WTC11 (cell line): ENCODE results near the gene ZBTB44. TPM values are rescaled to one million over a fixed set of nuclear protein-coding genes. Genes with fewer than 3 reads are reported as not detected.
"Not testable (repeated sequence)": the region's sequence is repeated elsewhere in the genome, so short reads cannot be mapped to it uniquely, and the experiment has no call there.

Source experiments
- ATAC-seq: fragments of 200-7000 bp; cut with Tn5 transposase; 2 replicates; pipeline ENCODE4 v1.10.0; 2021; ENCODE audit warnings: mild to moderate bottlenecking, moderate library complexity
- CTCF ChIA-PET: fragments of 300-600 bp; sonication (Branson Sonifier 250); formaldehyde crosslinking; loops from one replicate; lab custom pipeline; 2021; ENCODE audit warnings: antibody characterized with exemption; lab: Charles Lee
- POLR2A ChIA-PET: fragments of 350-600 bp; sonication (Branson Sonifier 250); formaldehyde crosslinking; loops from one replicate; lab custom pipeline; 2021; ENCODE audit warnings: antibody characterized with exemption; lab: Charles Lee
- DNase-seq: peaks from one replicate; pipeline ENCODE4 v3.0.0; 2021; ENCODE audit warnings: low spot score
- H3K27ac Mint-ChIP-seq: 2 replicates; pipeline ENCODE4 v1.8.0; 2021; ENCODE audit warnings: mixed read lengths
- H3K27me3 Mint-ChIP-seq: 2 replicates; pipeline ENCODE4 v1.8.0; 2021; ENCODE audit warnings: low read depth, mild to moderate bottlenecking, moderate library complexity, mixed read lengths
- H3K36me3 Mint-ChIP-seq: 2 replicates; pipeline ENCODE4 v1.8.0; 2021; ENCODE audit warnings: mixed read lengths
- H3K4me1 Mint-ChIP-seq: 2 replicates; pipeline ENCODE4 v1.8.0; 2022; ENCODE audit warnings: mixed read lengths
- H3K4me3 Mint-ChIP-seq: 2 replicates; pipeline ENCODE4 v1.8.0; 2021; ENCODE audit warnings: mild to moderate bottlenecking, moderate library complexity, mixed read lengths
- H3K9me3 Mint-ChIP-seq: 2 replicates; pipeline ENCODE4 v1.8.0; 2021; ENCODE audit warnings: mixed read lengths
- CREB1 ChIP-seq: sonication (generic); formaldehyde crosslinking; IDR thresholded peaks from 2 replicates; pipeline ENCODE4 v1.8.0; 2023; ENCODE audit warnings: mild to moderate bottlenecking, missing genetic modification reagents
- EMX1 ChIP-seq: fragments of 250-450 bp; sonication (Bioruptor Pico); IDR thresholded peaks from 2 replicates; pipeline ENCODE4 v1.8.0; 2021; ENCODE audit warnings: mild to moderate bottlenecking
- ETV6 ChIP-seq: sonication (generic); formaldehyde crosslinking; IDR thresholded peaks from 2 replicates; pipeline ENCODE4 v1.8.1; 2022; ENCODE audit warnings: mild to moderate bottlenecking, missing genetic modification reagents
- FOXP1 ChIP-seq: sonication (generic); formaldehyde crosslinking; IDR thresholded peaks from 2 replicates; pipeline ENCODE4 v1.8.0; 2022; ENCODE audit warnings: missing genetic modification reagents, mild to moderate bottlenecking, moderate library complexity, borderline replicate concordance
- HMGXB4 ChIP-seq: sonication (generic); formaldehyde crosslinking; IDR thresholded peaks from 2 replicates; pipeline ENCODE4 v1.8.1; 2023; ENCODE audit warnings: mild to moderate bottlenecking, moderate library complexity, missing genetic modification reagents
- KAT7 ChIP-seq: sonication (generic); formaldehyde crosslinking; IDR thresholded peaks from 2 replicates; pipeline ENCODE4 v1.8.1; 2023; ENCODE audit warnings: missing genetic modification reagents, mild to moderate bottlenecking, borderline replicate concordance
- MXD4 ChIP-seq: fragments of 250-450 bp; sonication (Bioruptor Pico); IDR thresholded peaks from 2 replicates; pipeline ENCODE4 v1.8.0; 2021; ENCODE audit warnings: mild to moderate bottlenecking, moderate library complexity, borderline replicate concordance
- MYBL2 ChIP-seq: sonication (generic); formaldehyde crosslinking; IDR thresholded peaks from 2 replicates; pipeline ENCODE4 v1.8.1; 2023; ENCODE audit warnings: mild to moderate bottlenecking, moderate library complexity, missing genetic modification reagents
- NR3C1 ChIP-seq: sonication (generic); formaldehyde crosslinking; conservative IDR thresholded peaks from 2 replicates; pipeline ENCODE4 v1.8.1; 2023; ENCODE audit warnings: low read depth, mild to moderate bottlenecking, missing genetic modification reagents
- PRRX2 ChIP-seq: fragments of 250-450 bp; sonication (Bioruptor Pico); IDR thresholded peaks from 2 replicates; pipeline ENCODE4 v1.8.0; 2021; ENCODE audit warnings: mild to moderate bottlenecking
- SMAD3 ChIP-seq: sonication (generic); formaldehyde crosslinking; IDR thresholded peaks from 2 replicates; pipeline ENCODE4 v1.8.0; 2022; ENCODE audit warnings: missing genetic modification reagents, mild to moderate bottlenecking, borderline replicate concordance
- SOX15 ChIP-seq: fragments of 250-450 bp; sonication (Bioruptor Pico); IDR thresholded peaks from 2 replicates; pipeline ENCODE4 v1.9.0; 2021; ENCODE audit warnings: mild to moderate bottlenecking
- TEAD4 ChIP-seq: sonication (generic); formaldehyde crosslinking; IDR thresholded peaks from 2 replicates; pipeline ENCODE4 v1.8.0; 2022; ENCODE audit warnings: mild to moderate bottlenecking, missing genetic modification reagents
- TP53 ChIP-seq: sonication (generic); formaldehyde crosslinking; IDR thresholded peaks from 2 replicates; pipeline ENCODE4 v1.8.1; 2023; ENCODE audit warnings: mild to moderate bottlenecking, missing genetic modification reagents
- ZBTB43 ChIP-seq: sonication (generic); formaldehyde crosslinking; IDR thresholded peaks from 2 replicates; pipeline ENCODE4 v1.8.1; 2023; ENCODE audit warnings: mild to moderate bottlenecking, missing genetic modification reagents
- ZNF121 ChIP-seq: sonication (generic); formaldehyde crosslinking; IDR thresholded peaks from 2 replicates; pipeline ENCODE4 v1.8.0; 2023; ENCODE audit warnings: missing genetic modification reagents
- total RNA-seq: library from RNA; stranded (reverse); gene quantifications from 3 replicates; pipeline ENCODE4 v1.2.3, GENCODE V29; 2021
- TF ChIP-seq, protein P1 (sequence below): sonication (generic); formaldehyde crosslinking; IDR thresholded peaks from 2 replicates; pipeline ENCODE4 v1.8.1; 2022; ENCODE audit warnings: missing genetic modification reagents, borderline replicate concordance
- TF ChIP-seq, protein P2 (sequence below): fragments of 250-450 bp; sonication (Bioruptor Pico); IDR thresholded peaks from 2 replicates; pipeline ENCODE4 v1.8.0; 2021; ENCODE audit warnings: mild to moderate bottlenecking
- TF ChIP-seq, protein P3 (sequence below): sonication (generic); formaldehyde crosslinking; IDR thresholded peaks from 2 replicates; pipeline ENCODE4 v1.8.0; 2022; ENCODE audit warnings: missing genetic modification reagents
- TF ChIP-seq, protein P4 (sequence below): fragments of 200-600 bp; IDR thresholded peaks from 2 replicates; pipeline ENCODE4 v1.8.0; 2022; ENCODE audit warnings: antibody characterized with exemption

ZBTB44 gene
- total RNA-seq, 1 experiment from 2014 or later, result 107 TPM

DNA sequence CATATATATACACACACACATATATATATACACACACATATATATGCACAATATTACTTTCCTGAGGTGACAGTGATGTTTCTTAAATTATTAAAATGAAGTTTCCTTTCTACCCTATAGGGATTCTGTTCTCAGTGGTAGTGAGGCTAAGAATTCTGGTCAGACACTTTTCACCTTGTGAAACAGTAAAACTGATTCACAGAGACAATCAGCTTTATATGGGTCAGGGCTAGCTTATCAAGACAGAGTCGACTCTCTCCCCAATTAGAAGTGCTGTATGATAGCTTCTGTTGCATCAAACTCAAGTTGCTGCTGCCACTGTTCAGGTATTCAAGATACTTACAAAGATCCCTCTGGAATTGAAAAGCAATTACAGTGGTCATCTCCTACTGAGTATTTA is 68.4 kb downstream of the ZBTB44 start:
- Mint-ChIP-seq H3K9me3 (no peaks in the 10 kb centered on the region), H3K4me1 (peaks cover 33% of the 10 kb centered on the region), H3K4me3 (no peak overlapping the region), H3K36me3 (peaks cover 5% of the 10 kb centered on the region), H3K27me3 (no peaks in the 10 kb centered on the region), H3K27ac (no peak overlapping the region)
- ATAC-seq (no peak), DNase-seq (no peak)
- TF ChIP-seq EMX1 (CRISPR knock-in tag), result no peak
- no peak for TF ChIP-seq MXD4 (CRISPR knock-in tag)
- TF ChIP-seq MYBL2 (CRISPR knock-in tag), result no peak
- no peak for TF ChIP-seq SMAD3 (CRISPR knock-in tag)
- TF ChIP-seq, protein P1, sequence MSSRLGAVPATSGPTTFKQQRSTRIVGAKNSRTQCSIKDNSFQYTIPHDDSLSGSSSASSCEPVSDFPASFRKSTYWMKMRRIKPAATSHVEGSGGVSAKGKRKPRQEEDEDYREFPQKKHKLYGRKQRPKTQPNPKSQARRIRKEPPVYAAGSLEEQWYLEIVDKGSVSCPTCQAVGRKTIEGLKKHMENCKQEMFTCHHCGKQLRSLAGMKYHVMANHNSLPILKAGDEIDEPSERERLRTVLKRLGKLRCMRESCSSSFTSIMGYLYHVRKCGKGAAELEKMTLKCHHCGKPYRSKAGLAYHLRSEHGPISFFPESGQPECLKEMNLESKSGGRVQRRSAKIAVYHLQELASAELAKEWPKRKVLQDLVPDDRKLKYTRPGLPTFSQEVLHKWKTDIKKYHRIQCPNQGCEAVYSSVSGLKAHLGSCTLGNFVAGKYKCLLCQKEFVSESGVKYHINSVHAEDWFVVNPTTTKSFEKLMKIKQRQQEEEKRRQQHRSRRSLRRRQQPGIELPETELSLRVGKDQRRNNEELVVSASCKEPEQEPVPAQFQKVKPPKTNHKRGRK, result no peak
- TF ChIP-seq KAT7, result no peak
- TF ChIP-seq TP53 (CRISPR knock-in tag), result no peak
- no peak for TF ChIP-seq HMGXB4 (CRISPR knock-in tag)
- TF ChIP-seq PRRX2 (CRISPR knock-in tag), result no peak
- no peak for TF ChIP-seq ETV6
- TF ChIP-seq FOXP1, result no peak
- TF ChIP-seq ZBTB43, result no peak
- TF ChIP-seq TEAD4, result no peak
- TF ChIP-seq NR3C1 (CRISPR knock-in tag), result no peak
- no peak for TF ChIP-seq SOX15
- TF ChIP-seq, protein P2, sequence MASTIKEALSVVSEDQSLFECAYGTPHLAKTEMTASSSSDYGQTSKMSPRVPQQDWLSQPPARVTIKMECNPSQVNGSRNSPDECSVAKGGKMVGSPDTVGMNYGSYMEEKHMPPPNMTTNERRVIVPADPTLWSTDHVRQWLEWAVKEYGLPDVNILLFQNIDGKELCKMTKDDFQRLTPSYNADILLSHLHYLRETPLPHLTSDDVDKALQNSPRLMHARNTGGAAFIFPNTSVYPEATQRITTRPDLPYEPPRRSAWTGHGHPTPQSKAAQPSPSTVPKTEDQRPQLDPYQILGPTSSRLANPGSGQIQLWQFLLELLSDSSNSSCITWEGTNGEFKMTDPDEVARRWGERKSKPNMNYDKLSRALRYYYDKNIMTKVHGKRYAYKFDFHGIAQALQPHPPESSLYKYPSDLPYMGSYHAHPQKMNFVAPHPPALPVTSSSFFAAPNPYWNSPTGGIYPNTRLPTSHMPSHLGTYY, result no peak
- no peak for TF ChIP-seq CREB1 (CRISPR knock-in tag)
- ChIA-PET POLR2A (no interaction called here), CTCF (no interaction called here)

- H3K9me3 Mint-ChIP-seq, H3K4me3 Mint-ChIP-seq, H3K27me3 Mint-ChIP-seq, DNase-seq, ATAC-seq, POLR2A ChIA-PET, CTCF ChIA-PET, H3K36me3 Mint-ChIP-seq: not testable (repeated sequence)
- Mint-ChIP-seq H3K27ac (peak overlapping the region; percentile 58), H3K4me1 (peaks cover 24% of the 10 kb centered on the region)
These were observed 69.3 kb downstream of the ZBTB44 start for GRCh38 chr11:130245375-130245774.

DNA sequence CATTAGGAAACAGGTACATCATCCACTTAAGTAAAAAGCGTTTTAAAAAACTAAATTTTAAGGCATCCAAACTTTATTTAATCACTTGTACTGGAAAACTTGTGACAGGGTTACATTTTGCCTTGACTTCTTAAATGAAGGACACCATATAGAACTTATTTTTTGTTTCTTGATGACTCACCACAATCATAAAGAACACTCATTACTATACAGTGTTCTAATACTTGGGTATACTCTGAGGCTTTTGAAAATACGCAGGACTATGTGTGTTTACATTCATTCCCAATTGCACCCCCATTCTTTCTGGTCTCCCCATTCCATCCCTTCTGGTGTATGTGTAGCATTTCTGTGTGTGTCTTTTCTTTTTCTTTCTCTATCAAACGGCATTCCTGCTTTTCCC is 69.9 kb downstream of the ZBTB44 start:
- no peak for ATAC-seq
- DNase-seq, result no peak
- Mint-ChIP-seq H3K36me3 (peaks cover 3% of the 10 kb centered on the region), H3K4me3 (no peak overlapping the region), H3K27ac (peak overlapping the region; percentile 58; the same call in 1 of the 2 replicates), H3K27me3 (no peaks in the 10 kb centered on the region), H3K9me3 (no peaks in the 10 kb centered on the region), H3K4me1 (peaks cover 23% of the 10 kb centered on the region)
- CTCF ChIA-PET, result no interaction called here
- POLR2A ChIA-PET, result no interaction called here
- TF ChIP-seq, protein P3, sequence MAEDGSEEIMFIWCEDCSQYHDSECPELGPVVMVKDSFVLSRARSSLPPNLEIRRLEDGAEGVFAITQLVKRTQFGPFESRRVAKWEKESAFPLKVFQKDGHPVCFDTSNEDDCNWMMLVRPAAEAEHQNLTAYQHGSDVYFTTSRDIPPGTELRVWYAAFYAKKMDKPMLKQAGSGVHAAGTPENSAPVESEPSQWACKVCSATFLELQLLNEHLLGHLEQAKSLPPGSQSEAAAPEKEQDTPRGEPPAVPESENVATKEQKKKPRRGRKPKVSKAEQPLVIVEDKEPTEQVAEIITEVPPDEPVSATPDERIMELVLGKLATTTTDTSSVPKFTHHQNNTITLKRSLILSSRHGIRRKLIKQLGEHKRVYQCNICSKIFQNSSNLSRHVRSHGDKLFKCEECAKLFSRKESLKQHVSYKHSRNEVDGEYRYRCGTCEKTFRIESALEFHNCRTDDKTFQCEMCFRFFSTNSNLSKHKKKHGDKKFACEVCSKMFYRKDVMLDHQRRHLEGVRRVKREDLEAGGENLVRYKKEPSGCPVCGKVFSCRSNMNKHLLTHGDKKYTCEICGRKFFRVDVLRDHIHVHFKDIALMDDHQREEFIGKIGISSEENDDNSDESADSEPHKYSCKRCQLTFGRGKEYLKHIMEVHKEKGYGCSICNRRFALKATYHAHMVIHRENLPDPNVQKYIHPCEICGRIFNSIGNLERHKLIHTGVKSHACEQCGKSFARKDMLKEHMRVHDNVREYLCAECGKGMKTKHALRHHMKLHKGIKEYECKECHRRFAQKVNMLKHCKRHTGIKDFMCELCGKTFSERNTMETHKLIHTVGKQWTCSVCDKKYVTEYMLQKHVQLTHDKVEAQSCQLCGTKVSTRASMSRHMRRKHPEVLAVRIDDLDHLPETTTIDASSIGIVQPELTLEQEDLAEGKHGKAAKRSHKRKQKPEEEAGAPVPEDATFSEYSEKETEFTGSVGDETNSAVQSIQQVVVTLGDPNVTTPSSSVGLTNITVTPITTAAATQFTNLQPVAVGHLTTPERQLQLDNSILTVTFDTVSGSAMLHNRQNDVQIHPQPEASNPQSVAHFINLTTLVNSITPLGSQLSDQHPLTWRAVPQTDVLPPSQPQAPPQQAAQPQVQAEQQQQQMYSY, result no peak
- no peak for TF ChIP-seq ZNF121 (CRISPR knock-in tag)
- TF ChIP-seq, protein P4, sequence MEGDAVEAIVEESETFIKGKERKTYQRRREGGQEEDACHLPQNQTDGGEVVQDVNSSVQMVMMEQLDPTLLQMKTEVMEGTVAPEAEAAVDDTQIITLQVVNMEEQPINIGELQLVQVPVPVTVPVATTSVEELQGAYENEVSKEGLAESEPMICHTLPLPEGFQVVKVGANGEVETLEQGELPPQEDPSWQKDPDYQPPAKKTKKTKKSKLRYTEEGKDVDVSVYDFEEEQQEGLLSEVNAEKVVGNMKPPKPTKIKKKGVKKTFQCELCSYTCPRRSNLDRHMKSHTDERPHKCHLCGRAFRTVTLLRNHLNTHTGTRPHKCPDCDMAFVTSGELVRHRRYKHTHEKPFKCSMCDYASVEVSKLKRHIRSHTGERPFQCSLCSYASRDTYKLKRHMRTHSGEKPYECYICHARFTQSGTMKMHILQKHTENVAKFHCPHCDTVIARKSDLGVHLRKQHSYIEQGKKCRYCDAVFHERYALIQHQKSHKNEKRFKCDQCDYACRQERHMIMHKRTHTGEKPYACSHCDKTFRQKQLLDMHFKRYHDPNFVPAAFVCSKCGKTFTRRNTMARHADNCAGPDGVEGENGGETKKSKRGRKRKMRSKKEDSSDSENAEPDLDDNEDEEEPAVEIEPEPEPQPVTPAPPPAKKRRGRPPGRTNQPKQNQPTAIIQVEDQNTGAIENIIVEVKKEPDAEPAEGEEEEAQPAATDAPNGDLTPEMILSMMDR, result no peak
